HG03521 (cell line): ENCODE results near the gene ABLIM1.

Source experiments
- ATAC-seq: cut with Tn5 transposase; IDR thresholded peaks from one replicate; pipeline ENCODE4 v1.9.1; 2021; ENCODE audit warnings: mild to moderate bottlenecking, moderate library complexity; ENCODE audit not compliant: unreplicated experiment

Gene ABLIM1

DNA sequence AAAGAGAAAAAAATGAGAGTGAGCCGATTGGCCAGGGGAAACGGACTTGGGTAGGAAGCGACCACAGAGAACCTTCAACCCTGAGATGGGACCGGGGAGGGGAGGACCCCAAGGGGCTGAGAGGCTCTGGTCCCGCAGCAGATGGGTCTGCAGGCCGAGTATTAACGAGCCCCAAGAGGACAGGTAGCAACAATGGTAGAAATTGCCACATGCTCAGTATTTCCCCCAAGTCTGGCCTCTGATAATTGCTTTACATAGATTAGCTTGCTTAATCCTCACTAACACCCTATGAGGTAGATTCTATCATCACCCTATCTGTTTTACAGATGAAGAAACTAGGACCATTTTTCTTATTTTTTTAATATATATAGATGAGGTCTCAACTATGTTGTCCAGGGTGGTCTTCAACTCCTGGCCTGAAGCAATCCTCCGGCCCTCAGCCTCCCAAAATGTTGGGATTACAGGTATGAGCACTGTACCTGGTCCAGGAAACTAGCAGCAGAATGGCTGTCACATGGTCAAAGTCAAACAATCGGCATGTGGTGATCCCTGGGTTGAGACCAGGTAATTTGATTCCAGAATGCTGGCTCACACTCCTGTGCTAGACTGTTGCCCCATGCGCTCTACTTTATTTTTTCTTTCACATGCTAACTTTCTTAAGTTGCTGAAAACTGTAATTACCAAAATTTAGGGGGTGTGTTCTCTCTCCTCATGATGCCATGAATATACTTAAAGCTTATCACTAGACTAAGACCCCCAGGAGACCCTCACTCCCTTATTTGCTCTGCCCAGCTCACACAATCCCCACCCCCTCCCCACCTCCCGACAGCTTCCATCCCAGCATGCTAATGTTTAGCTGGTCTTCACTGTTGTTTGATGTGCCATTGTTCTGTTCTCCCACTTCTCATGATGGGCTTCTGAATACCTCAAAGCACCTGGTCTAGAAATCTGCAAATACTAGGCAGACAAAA lies 185.9 kb downstream of the ABLIM1 start:
- ATAC-seq, result no peak

- peak; percentile 90 for ATAC-seq
Observed at GRCh38 chr10:114470956-114471905, 186.8 kb downstream of the ABLIM1 start.

DNA sequence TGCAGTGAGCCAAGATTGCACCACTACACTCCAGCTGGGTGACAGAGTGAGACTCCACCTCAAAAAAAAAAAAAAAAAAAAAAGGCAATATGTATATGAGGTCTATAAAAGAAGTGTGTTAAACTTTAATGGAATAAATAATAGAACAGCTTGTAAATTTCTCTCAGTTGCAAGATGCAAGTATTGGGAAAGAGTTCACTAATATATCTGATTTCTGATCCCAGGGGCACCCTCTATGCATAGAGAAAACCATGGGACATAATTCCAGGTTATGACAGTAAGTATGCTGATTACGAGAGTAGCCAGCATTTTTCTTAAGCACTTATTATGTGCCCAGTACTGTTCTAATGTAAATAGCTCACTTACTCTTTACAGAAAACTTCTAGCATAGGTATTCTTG lies 187.7 kb downstream of the ABLIM1 start:
- no peak for ATAC-seq

DNA sequence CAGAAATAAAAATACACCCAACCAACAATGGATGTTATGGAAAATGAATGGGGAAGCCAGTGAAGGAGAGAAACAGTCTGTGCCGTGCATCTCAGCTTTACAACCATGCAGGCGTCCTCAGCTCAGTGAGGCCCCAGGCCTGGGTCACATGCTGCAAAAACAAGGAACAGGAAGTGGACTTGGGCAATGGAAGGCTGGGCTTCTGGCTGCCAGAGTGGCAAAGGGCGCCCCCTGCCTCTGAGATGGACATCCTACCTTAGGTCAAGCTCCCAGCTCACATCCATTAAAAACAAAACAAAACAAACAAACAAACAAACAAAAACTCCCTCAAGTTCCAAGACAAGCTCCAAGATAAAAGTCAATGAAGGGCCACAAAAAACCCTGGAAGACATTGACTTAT lies 199.1 kb downstream of the ABLIM1 start:
- ATAC-seq, result no peak

DNA sequence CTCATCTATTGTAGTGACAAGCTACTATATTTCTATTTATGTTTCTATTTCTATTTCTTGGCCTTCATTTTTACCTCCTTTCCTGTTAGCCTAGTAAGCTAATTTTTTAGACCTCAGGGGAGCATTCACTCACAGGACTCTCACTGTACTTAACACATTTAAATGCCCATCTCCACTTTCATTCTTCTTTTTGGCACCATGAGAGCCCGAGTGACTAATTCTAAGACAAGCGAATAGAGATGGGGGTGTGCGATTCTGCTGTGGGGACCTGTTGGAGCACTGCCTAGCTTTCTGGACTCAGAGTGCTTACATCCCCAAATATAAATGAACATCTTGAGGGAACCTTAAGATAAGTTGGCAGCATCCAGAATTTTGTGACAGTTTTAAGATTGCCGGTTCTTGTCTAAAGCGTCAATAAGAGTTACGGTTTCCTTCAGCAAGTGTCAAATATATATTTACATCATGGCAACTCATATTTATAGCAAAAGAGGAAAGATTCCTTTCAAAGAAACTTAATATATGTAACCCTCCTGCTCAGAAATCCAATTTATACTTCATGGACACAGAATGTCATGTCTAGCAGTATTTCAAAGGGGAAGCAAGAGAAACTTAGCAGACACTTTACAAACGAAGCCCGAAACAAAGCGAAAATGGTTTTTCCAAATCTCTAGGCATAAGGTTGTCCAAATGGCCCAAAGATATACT lies 199.7 kb downstream of the ABLIM1 start:
- ATAC-seq, result no peak

DNA sequence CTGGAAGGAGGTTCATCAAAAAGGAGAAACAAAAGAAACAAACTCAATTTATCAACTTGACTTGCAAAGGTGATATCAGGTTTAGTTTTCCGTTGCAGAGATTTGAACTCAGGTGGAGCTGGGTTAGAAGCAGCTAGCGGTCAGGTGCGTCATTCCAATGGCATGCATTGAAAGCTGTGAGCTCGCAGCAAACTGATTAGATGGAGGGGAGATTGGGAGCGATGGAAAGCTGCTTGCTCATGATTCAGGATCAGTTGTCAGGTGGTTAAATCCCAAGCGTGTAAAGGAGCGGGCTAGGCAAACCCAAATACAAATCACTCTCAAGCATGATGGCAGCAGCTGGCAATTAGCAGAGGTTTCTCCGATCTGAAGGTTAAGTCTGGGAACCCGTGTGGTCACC lies 204.5 kb downstream of the ABLIM1 start:
- ATAC-seq, result no peak

- no peak for ATAC-seq
Observed at GRCh38 chr10:114448897-114449296, 209.2 kb downstream of the ABLIM1 start.

DNA sequence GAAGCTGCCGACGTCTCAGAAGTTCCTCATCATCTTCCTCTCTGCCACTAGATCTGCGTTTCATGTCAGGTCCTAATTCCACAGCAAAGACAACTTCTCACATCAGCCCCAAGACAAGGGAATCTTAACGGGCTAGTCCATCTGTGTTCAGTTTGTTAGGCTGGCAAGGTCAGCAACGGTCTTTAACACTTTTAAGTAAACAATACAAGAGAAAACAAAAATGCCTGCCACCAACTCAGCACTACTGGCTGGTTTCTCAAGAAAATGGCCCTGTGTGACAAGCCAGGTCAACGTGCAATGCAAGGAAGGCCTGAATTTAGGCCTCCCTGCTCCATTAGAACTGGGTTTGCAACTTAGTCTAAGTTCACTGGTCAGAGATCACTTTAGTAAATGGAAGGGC lies 212.7 kb downstream of the ABLIM1 start:
- ATAC-seq, result no peak

GRCh38 chr10:114444819-114445218 lies 213.3 kb downstream of the ABLIM1 start:
- no peak for ATAC-seq

DNA sequence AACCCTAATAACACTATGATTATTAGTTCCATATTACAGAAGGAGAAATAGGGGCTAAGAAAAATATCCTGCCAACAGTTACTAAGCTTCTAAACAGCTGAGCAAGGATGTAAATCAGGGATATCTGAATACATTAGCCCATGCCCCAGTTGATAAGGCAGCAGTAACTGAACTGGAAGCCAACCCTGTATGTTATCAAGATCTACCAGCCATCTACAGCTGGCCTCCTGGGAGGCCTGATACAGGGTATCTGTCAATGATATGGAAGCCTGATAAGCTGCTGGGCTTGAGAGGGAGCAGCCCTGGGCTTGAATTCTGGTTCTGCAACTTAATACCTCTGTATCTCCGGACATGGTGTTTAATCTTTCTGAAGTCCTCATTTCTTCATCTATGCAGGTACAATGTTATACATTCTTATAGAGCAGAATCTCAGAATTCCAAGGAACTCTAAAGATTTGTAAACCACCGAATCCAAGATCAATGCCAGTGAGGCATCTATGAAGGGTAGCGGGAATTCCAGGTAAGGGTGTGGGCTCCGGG lies 215.9 kb downstream of the ABLIM1 start:
- no peak for ATAC-seq

- no peak for ATAC-seq
Observed at GRCh38 chr10:114441107-114441506, 217.0 kb downstream of the ABLIM1 start.

GRCh38 chr10:114437473-114438292 lies 220.4 kb downstream of the ABLIM1 start:
- no peak for ATAC-seq

DNA sequence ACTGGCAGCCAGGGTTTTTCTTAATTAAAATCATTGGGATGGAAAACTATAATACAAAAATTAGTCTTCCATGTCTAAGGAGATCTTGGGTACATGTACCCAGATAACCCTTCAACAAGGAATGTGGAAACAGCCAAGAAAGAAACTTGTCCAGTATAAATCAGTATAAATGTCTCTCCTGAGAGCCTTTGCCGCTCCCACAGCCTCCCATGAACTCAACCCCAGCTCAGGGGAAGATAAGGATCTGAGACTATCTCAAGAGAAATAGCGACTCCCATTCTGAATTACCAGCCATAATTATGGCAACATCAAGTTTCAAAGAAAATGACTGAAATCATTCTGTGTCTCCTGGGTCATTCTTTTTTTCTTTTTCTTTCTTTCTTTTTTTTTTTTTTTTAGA lies 221.1 kb downstream of the ABLIM1 start:
- ATAC-seq, result no peak

- no peak for ATAC-seq
Observed at GRCh38 chr10:114432566-114433093, 225.4 kb downstream of the ABLIM1 start.

DNA sequence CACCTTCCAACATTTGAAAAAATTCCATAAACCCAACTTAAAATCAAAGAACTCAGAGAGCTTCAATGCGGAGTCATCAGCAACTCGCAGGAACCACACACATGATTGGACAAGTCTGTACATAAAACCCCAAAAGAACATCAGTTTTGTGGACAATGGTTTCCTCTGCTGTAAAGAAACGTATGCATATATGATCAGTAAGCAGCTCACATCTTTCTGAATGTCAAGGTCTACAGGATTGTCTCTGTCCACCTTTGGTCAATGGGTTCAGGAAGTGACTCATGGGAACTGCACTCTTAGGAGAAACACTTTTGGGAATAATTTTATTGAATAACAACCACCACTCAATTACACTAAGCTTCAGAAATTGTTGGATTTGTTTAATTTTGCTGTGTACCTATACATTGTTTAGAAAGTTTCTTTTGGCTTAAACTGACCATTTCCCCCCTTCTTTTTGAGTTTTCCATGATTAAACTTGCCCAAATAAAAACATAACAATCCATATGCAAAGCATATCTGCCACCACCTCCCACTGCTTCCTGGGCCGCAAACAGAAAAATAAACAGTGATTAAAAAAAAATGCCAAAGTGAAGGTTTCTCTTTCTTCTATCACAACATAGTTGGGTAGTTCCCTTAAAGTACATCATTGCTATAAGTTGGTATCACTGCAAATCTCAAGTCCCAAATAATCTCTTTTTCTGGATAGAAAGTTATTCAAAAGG lies 226.5 kb downstream of the ABLIM1 start:
- ATAC-seq, result no peak

- no peak for ATAC-seq
Observed at GRCh38 chr10:114430688-114431413, 227.2 kb downstream of the ABLIM1 start.

- ATAC-seq, result no peak
Observed at GRCh38 chr10:114429581-114430335, 228.3 kb downstream of the ABLIM1 start.
